ENCODE results near the gene IL19. TPM values are rescaled to one million over a fixed set of nuclear protein-coding genes. Genes with fewer than 3 reads are reported as not detected.

IL19 gene
- total and polyA plus RNA-seq, 9 of the 15 experiments (the other 6 are each of a cell fraction or from before 2014, with no cell fraction given): not detected

DNA sequence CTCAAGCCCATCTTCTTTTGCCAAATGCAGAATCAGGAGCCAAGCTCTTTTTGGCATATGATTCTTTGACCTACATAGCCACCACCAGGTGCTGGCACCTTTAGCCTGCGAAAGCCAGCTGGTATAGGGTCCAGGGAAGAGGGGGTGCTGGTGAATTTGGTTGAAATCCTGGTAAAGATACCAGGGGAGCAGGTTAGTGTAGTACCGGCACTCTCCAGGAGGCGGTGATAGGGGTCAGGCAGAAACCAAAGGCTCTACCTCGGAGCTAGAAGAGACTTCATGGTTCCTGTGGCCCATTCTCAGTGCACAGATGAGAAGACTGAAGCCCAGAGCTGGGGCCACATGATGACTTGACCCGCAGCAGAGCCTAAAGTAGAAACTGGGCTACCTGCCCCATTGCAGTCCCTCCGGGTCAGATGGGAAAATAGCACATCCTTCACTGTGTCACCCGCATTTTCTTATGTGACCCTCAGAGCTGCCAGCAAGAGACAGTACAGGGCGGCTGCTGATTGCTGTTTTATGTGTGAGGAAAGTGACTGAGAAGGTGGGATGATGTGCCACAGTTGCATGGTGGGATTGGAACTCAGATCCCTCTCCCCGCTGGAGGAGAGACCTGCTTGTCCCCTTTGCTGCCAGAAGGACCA lies 36.0 kb upstream of the IL19 start (continued):
- TF ChIP-seq, protein P1, sequence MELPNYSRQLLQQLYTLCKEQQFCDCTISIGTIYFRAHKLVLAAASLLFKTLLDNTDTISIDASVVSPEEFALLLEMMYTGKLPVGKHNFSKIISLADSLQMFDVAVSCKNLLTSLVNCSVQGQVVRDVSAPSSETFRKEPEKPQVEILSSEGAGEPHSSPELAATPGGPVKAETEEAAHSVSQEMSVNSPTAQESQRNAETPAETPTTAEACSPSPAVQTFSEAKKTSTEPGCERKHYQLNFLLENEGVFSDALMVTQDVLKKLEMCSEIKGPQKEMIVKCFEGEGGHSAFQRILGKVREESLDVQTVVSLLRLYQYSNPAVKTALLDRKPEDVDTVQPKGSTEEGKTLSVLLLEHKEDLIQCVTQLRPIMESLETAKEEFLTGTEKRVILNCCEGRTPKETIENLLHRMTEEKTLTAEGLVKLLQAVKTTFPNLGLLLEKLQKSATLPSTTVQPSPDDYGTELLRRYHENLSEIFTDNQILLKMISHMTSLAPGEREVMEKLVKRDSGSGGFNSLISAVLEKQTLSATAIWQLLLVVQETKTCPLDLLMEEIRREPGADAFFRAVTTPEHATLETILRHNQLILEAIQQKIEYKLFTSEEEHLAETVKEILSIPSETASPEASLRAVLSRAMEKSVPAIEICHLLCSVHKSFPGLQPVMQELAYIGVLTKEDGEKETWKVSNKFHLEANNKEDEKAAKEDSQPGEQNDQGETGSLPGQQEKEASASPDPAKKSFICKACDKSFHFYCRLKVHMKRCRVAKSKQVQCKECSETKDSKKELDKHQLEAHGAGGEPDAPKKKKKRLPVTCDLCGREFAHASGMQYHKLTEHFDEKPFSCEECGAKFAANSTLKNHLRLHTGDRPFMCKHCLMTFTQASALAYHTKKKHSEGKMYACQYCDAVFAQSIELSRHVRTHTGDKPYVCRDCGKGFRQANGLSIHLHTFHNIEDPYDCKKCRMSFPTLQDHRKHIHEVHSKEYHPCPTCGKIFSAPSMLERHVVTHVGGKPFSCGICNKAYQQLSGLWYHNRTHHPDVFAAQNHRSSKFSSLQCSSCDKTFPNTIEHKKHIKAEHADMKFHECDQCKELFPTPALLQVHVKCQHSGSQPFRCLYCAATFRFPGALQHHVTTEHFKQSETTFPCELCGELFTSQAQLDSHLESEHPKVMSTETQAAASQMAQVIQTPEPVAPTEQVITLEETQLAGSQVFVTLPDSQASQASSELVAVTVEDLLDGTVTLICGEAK (IDR thresholded peaks at IDR 0.05): no peak
- TF ChIP-seq, protein P1 (CRISPR knock-in tag; IDR thresholded peaks at IDR 0.05): no peak
- TF ChIP-seq DIDO1 (tag; IDR thresholded peaks at IDR 0.05; ENCODE audit: low read depth): no peak
- TF ChIP-seq, protein P2, sequence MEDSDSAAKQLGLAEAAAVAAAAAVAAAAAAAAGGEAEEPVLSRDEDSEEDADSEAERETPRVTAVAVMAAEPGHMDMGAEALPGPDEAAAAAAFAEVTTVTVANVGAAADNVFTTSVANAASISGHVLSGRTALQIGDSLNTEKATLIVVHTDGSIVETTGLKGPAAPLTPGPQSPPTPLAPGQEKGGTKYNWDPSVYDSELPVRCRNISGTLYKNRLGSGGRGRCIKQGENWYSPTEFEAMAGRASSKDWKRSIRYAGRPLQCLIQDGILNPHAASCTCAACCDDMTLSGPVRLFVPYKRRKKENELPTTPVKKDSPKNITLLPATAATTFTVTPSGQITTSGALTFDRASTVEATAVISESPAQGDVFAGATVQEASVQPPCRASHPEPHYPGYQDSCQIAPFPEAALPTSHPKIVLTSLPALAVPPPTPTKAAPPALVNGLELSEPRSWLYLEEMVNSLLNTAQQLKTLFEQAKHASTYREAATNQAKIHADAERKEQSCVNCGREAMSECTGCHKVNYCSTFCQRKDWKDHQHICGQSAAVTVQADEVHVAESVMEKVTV (CRISPR knock-in tag; IDR thresholded peaks at IDR 0.05): peak; percentile 85
- 0 out of 2 replicates have a peak, but pooled peaks have one; percentile 22 for TF ChIP-seq KAT7 (CRISPR knock-in tag; IDR thresholded peaks at IDR 0.05; ENCODE audit: borderline replicate concordance)
- TF ChIP-seq ESRRA (IDR thresholded peaks at IDR 0.05; ENCODE audit: borderline replicate concordance, low read depth): no peak

Measured in K562 (cell line).